SK-N-SH treated with all-trans-retinoic acid at 6 μM for 48 hours (cell line): ENCODE results near the gene PLBD1.

ENCODE experiments used
- GLIS3 ChIP-seq: fragments of 250-450 bp; sonication (Bioruptor Pico); IDR thresholded peaks from 2 replicates; pipeline ENCODE4 v1.5.0; 2020; ENCODE audit warnings: mild to moderate bottlenecking, moderate library complexity
- OSR1 ChIP-seq: fragments of 250-450 bp; sonication (Bioruptor Pico); IDR thresholded peaks from 2 replicates; pipeline ENCODE4 v1.8.0; 2022; ENCODE audit warnings: moderate library complexity, mild to moderate bottlenecking, inconsistent platforms
- PATZ1 ChIP-seq: fragments of 250-450 bp; sonication (Bioruptor Pico); IDR thresholded peaks from 2 replicates; pipeline ENCODE4 v1.8.0; 2020; ENCODE audit warnings: mild to moderate bottlenecking, moderate library complexity, borderline replicate concordance
- POU6F1 ChIP-seq: fragments of 250-450 bp; sonication (Bioruptor Pico); IDR thresholded peaks from 2 replicates; pipeline ENCODE4 v1.8.0; 2021; ENCODE audit warnings: low read depth, mild to moderate bottlenecking, moderate library complexity, borderline replicate concordance
- PPARA ChIP-seq: fragments of 250-450 bp; sonication (Bioruptor Pico); IDR thresholded peaks from 2 replicates; pipeline ENCODE4 v1.5.0; 2020; ENCODE audit warnings: mild to moderate bottlenecking, borderline replicate concordance
- TCF4 ChIP-seq: fragments of 250-450 bp; sonication (Bioruptor Pico); IDR thresholded peaks from 2 replicates; pipeline ENCODE4 v1.8.0; 2021; ENCODE audit warnings: mild to moderate bottlenecking, moderate library complexity, borderline replicate concordance
- TSHZ2 ChIP-seq: fragments of 250-450 bp; sonication (Bioruptor Pico); IDR thresholded peaks from 2 replicates; pipeline ENCODE4 v1.5.0; 2020; ENCODE audit warnings: mild to moderate bottlenecking, moderate library complexity
- ZFP3 ChIP-seq: fragments of 250-450 bp; sonication (Bioruptor Pico); IDR thresholded peaks from 2 replicates; pipeline ENCODE4 v1.5.0; 2020; ENCODE audit warnings: mild to moderate bottlenecking, moderate library complexity
- ZFP30 ChIP-seq: fragments of 450-650 bp; formaldehyde crosslinking; IDR thresholded peaks from 2 replicates; pipeline ENCODE4 v1.5.0; 2022; ENCODE audit warnings: mild to moderate bottlenecking, moderate library complexity
- ZNF70 ChIP-seq: fragments of 450-650 bp; formaldehyde crosslinking; IDR thresholded peaks from 2 replicates; pipeline ENCODE4 v1.5.0; 2020; ENCODE audit warnings: mild to moderate bottlenecking, moderate library complexity
- ZNF8 ChIP-seq: fragments of 450-650 bp; formaldehyde crosslinking; IDR thresholded peaks from 2 replicates; pipeline ENCODE4 v1.5.0; 2020; ENCODE audit warnings: mild to moderate bottlenecking, moderate library complexity

DNA sequence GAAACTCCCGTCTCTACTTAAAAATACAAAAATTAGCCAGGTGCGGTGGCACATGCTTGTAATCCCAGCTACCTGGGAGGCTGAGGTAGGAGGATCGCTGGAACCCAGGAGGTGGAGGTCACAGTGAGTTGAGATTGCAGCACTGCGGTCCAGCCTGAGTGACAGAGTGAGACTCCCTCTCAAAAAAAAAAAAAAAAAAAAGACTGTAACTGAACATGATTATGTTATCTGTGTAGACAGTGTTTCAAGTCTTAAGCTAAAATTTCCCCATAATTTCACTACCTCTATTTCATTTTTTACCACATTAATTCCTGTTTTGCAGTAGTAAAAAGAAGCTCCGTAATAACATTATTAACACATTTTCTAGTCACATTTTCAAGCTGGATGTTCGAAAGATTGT is 5.4 kb downstream of the PLBD1 start:
- TF ChIP-seq TCF4 (CRISPR knock-in tag) (no peak), PATZ1 (no peak), OSR1 (no peak), GLIS3 (CRISPR knock-in tag) (no peak), TSHZ2 (CRISPR knock-in tag) (no peak), ZFP30 (no peak), PPARA (CRISPR knock-in tag) (no peak), ZNF8 (CRISPR knock-in tag) (no peak), ZNF70 (no peak), POU6F1 (CRISPR knock-in tag) (no peak), ZFP3 (no peak)
